Parathyroid adenoma (tissue), 2 donors: ENCODE results near the gene SLC24A3.
A peak's percentile ranks its signal among the peaks of the same experiment; 100 is the strongest.

Experiments
- H2AFZ ChIP-seq: fragments of 300-600 bp; sonication (generic); one replicate; pipeline ENCODE4 v1.7.0; 2017; ENCODE audit warnings: antibody characterized with exemption, mild to moderate bottlenecking
- H3K27ac ChIP-seq: fragments of 300-600 bp; sonication (generic); one replicate; pipeline ENCODE4 v1.7.0; 2017
- H3K27me3 ChIP-seq: fragments of 300-600 bp; sonication (generic); one replicate; pipeline ENCODE4 v1.7.0; 2017; ENCODE audit warnings: low read length; ENCODE audit not compliant: control insufficient read depth, insufficient read depth
- H3K36me3 ChIP-seq: fragments of 300-600 bp; sonication (generic); one replicate; pipeline ENCODE4 v1.7.0; 2017; ENCODE audit warnings: low read length; ENCODE audit not compliant: control insufficient read depth, insufficient read depth
- H3K4me1 ChIP-seq: fragments of 300-600 bp; sonication (generic); one replicate; pipeline ENCODE4 v1.7.0; 2017; ENCODE audit warnings: control low read depth
- H3K4me2 ChIP-seq: fragments of 300-600 bp; sonication (generic); one replicate; pipeline ENCODE4 v1.7.0; 2017; ENCODE audit warnings: low read length
- H3K4me3 ChIP-seq: fragments of 300-600 bp; sonication (generic); one replicate; pipeline ENCODE4 v1.7.0; 2017; ENCODE audit warnings: low read depth, low read length
- H3K79me2 ChIP-seq: fragments of 300-600 bp; sonication (generic); one replicate; pipeline ENCODE4 v1.7.0; 2017; ENCODE audit warnings: control low read depth
- H3K9ac ChIP-seq: fragments of 300-600 bp; sonication (generic); one replicate; pipeline ENCODE4 v1.7.0; 2017; ENCODE audit warnings: mild to moderate bottlenecking
- H3K9me3 ChIP-seq: fragments of 300-600 bp; sonication (generic); one replicate; pipeline ENCODE4 v1.7.0; 2017; ENCODE audit warnings: low read length; ENCODE audit not compliant: control insufficient read depth
- TF ChIP-seq, protein P1 (sequence below): fragments of 300-600 bp; sonication (generic); IDR thresholded peaks from one replicate; pipeline ENCODE4 v1.7.0; 2017; ENCODE audit warnings: antibody characterized with exemption, mild to moderate bottlenecking
- donor health status: primary hyperparathyroidism.

Gene SLC24A3

DNA sequence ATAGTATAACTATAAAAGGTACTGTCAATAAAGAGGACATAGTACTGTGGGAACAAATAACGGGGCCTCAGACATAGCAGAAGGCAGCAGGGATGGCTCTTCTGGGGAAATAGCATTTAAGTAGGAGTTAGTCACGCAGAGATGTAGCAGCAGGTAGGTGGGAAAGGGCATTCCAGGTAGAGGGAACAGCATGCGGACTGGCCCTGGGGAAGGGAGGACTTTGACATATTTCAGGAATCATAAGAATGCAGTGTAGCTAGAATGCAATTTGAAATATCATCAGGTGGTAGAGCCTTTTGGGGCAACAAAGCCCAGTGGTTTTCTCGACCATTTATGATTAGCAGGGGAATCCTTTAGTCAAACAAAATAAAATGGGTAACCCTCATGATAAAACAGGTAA lies 191.1 kb downstream of the SLC24A3 start:
- H3K36me3 ChIP-seq = no peaks in the 10 kb centered on the region
- no peak overlapping the region for H2AFZ ChIP-seq
- no peaks in the 10 kb centered on the region for H3K79me2 ChIP-seq
- H3K9ac ChIP-seq = no peak overlapping the region
- no peak overlapping the region for H3K4me3 ChIP-seq
- no peak overlapping the region for H3K4me2 ChIP-seq
- H3K4me1 ChIP-seq = no peaks in the 10 kb centered on the region
- TF ChIP-seq, protein P1, sequence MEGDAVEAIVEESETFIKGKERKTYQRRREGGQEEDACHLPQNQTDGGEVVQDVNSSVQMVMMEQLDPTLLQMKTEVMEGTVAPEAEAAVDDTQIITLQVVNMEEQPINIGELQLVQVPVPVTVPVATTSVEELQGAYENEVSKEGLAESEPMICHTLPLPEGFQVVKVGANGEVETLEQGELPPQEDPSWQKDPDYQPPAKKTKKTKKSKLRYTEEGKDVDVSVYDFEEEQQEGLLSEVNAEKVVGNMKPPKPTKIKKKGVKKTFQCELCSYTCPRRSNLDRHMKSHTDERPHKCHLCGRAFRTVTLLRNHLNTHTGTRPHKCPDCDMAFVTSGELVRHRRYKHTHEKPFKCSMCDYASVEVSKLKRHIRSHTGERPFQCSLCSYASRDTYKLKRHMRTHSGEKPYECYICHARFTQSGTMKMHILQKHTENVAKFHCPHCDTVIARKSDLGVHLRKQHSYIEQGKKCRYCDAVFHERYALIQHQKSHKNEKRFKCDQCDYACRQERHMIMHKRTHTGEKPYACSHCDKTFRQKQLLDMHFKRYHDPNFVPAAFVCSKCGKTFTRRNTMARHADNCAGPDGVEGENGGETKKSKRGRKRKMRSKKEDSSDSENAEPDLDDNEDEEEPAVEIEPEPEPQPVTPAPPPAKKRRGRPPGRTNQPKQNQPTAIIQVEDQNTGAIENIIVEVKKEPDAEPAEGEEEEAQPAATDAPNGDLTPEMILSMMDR = no peak
- H3K27me3 ChIP-seq = no peaks in the 10 kb centered on the region
- no peak overlapping the region for H3K27ac ChIP-seq
- H3K9me3 ChIP-seq = no peaks in the 10 kb centered on the region

DNA sequence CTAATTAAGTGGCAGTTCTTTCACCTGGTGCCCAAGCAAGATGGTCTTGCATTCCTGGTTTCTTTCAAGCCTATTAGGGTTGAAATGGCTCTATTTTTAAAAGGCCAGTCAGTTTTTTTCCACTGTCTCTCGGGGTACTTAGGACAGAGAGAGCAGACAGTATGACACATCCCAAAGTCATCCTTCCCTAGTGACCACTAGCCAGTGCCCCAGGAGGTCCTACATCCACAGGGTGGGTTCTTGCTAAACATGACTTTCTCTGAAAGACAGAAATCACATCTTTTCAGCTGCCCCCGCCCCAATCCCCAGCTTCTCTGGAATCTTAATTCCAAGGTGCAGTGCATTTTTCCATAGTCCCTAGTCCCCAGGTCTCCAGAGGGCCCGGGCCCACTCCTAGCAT lies 192.4 kb downstream of the SLC24A3 start:
- H3K4me3 ChIP-seq = no peak overlapping the region
- peaks cover 2% of the 10 kb centered on the region for H3K4me1 ChIP-seq
- TF ChIP-seq, protein P1 = no peak
- H3K27me3 ChIP-seq = no peaks in the 10 kb centered on the region
- H2AFZ ChIP-seq = no peak overlapping the region
- H3K79me2 ChIP-seq = no peaks in the 10 kb centered on the region
- no peak overlapping the region for H3K4me2 ChIP-seq
- no peak overlapping the region for H3K27ac ChIP-seq
- no peak overlapping the region for H3K9ac ChIP-seq
- no peaks in the 10 kb centered on the region for H3K36me3 ChIP-seq
- no peaks in the 10 kb centered on the region for H3K9me3 ChIP-seq

DNA sequence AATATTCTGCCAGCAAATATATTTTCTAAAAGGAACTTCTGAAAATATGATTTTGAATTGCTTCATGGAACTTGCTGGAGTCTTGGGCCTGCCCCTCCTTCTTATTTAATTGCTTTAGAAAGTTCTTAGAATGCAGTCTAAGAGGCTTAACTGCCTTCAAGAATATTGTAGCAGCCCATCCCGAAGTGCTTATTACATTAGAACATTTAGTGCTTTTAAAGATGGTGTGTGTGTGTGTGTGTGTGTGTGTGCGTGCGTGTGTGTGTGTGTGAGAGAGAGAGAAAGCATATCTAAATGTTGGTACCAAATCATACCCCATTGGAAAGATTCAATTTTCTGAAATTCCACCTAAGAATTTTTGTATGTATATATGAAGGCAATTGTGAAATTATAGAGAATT lies 193.5 kb downstream of the SLC24A3 start:
- H3K4me3 ChIP-seq = no peak overlapping the region

DNA sequence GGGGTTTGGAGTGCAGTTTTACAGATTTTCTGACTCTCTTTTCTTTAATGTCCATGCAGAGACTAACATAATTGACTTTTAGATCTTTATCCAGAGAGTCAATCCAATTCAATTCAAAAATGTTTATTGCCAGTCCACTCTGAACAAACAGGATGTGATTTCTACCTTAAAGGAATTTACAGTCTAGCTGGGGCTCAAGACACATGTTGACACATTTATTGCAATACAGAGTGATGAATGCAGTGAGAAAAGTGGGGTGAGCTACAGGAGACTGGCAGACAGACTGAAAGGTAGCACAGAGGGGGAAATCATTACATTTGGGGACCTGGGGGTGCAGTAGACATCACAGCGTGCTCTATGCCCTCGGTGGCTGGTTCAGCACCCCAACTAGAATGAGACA lies 193.9 kb downstream of the SLC24A3 start:
- TF ChIP-seq, protein P1 = no peak
- H3K36me3 ChIP-seq = no peaks in the 10 kb centered on the region
- H3K27ac ChIP-seq = no peak overlapping the region
- H3K27me3 ChIP-seq = no peaks in the 10 kb centered on the region
- no peak overlapping the region for H3K4me2 ChIP-seq
- H3K79me2 ChIP-seq = no peaks in the 10 kb centered on the region
- no peak overlapping the region for H3K4me3 ChIP-seq
- H3K9me3 ChIP-seq = no peaks in the 10 kb centered on the region
- no peak overlapping the region for H3K9ac ChIP-seq
- peaks cover 2% of the 10 kb centered on the region for H3K4me1 ChIP-seq
- H2AFZ ChIP-seq = no peak overlapping the region

More for the DNA sequence above, 193.5 kb downstream of the SLC24A3 start:
- Histone ChIP-seq H3K36me3 (no peaks in the 10 kb centered on the region), H2AFZ (no peak overlapping the region), H3K27me3 (no peaks in the 10 kb centered on the region), H3K4me1 (peaks cover 2% of the 10 kb centered on the region), H3K9me3 (no peaks in the 10 kb centered on the region), H3K4me2 (no peak overlapping the region), H3K79me2 (no peaks in the 10 kb centered on the region), H3K9ac (no peak overlapping the region), H3K27ac (no peak overlapping the region)
- TF ChIP-seq, protein P1 = no peak

DNA sequence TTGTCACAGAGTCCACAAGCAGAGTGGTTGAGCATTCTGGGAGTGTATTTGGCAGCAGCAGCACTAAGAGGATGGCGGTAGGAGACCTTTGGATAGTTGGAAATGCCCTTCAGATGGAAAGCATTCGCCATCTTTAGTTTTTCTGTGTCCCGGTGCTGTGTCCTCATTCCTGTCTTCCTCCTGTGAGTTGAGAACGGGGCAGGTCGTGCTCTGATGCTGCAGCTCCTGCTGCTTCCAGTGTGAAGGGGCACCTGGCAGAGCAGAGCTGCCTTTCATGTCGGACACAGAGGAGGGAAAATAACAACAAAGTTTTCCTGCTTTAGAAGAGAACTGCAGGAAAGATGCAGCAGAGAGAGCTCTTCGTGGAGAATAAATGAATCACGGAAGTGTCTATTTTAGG lies 194.8 kb downstream of the SLC24A3 start:
- TF ChIP-seq, protein P1 = no peak
- no peak overlapping the region for H3K27ac ChIP-seq
- no peak overlapping the region for H2AFZ ChIP-seq

More for the DNA sequence above, 194.8 kb downstream of the SLC24A3 start:
- Histone ChIP-seq H3K27me3 (no peaks in the 10 kb centered on the region), H3K4me2 (peak overlapping the region; percentile 43), H3K4me3 (no peak overlapping the region), H3K36me3 (no peaks in the 10 kb centered on the region), H3K79me2 (no peaks in the 10 kb centered on the region), H3K9ac (no peak overlapping the region), H3K9me3 (no peaks in the 10 kb centered on the region), H3K4me1 (peaks cover 2% of the 10 kb centered on the region)
